Measurements from ENCODE around the gene LAX1. TPM values are rescaled to one million over a fixed set of nuclear protein-coding genes. Genes with fewer than 3 reads are reported as not detected.

LAX1 gene
- total RNA-seq, 1 donor from 2014 or later = not detected

DNA sequence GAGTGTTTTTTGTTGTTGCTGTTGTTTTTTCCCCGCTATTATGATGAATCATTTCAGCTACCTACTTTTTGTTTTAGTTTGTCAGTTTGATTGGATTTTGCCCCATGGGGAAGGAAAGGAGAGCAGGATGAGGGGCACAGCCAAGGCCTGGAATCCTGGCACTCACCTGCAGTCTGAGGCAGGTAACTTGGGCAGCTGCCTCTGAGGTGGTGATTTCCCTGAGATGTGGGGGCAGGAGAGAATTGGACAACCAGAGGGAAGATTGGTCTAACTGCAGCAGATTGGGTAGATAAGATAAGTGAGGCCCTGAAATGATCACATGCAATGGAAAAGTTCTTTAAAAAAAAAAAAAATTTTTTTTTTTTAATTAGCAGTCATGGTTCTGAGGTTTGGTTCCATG is 1.5 kb upstream of the LAX1 start:
- no peak overlapping the region for H3K4me3 Mint-ChIP-seq
- H3K9me3 Mint-ChIP-seq = no peaks in the 10 kb centered on the region
- no peaks in the 10 kb centered on the region for H3K36me3 Mint-ChIP-seq (ENCODE audit: low read depth)
- DNase-seq (ENCODE audit: low read depth, low spot score) = no peak
- peaks cover 10% of the 10 kb centered on the region for H3K4me1 Mint-ChIP-seq
- H3K27ac Mint-ChIP-seq (ENCODE audit: unreplicated experiment) = no peak overlapping the region
- no peaks in the 10 kb centered on the region for H3K27me3 Mint-ChIP-seq (ENCODE audit: low read depth)
- TF ChIP-seq, protein P1, sequence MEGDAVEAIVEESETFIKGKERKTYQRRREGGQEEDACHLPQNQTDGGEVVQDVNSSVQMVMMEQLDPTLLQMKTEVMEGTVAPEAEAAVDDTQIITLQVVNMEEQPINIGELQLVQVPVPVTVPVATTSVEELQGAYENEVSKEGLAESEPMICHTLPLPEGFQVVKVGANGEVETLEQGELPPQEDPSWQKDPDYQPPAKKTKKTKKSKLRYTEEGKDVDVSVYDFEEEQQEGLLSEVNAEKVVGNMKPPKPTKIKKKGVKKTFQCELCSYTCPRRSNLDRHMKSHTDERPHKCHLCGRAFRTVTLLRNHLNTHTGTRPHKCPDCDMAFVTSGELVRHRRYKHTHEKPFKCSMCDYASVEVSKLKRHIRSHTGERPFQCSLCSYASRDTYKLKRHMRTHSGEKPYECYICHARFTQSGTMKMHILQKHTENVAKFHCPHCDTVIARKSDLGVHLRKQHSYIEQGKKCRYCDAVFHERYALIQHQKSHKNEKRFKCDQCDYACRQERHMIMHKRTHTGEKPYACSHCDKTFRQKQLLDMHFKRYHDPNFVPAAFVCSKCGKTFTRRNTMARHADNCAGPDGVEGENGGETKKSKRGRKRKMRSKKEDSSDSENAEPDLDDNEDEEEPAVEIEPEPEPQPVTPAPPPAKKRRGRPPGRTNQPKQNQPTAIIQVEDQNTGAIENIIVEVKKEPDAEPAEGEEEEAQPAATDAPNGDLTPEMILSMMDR (conservative IDR thresholded peaks at IDR 0.05) = no peak

DNA sequence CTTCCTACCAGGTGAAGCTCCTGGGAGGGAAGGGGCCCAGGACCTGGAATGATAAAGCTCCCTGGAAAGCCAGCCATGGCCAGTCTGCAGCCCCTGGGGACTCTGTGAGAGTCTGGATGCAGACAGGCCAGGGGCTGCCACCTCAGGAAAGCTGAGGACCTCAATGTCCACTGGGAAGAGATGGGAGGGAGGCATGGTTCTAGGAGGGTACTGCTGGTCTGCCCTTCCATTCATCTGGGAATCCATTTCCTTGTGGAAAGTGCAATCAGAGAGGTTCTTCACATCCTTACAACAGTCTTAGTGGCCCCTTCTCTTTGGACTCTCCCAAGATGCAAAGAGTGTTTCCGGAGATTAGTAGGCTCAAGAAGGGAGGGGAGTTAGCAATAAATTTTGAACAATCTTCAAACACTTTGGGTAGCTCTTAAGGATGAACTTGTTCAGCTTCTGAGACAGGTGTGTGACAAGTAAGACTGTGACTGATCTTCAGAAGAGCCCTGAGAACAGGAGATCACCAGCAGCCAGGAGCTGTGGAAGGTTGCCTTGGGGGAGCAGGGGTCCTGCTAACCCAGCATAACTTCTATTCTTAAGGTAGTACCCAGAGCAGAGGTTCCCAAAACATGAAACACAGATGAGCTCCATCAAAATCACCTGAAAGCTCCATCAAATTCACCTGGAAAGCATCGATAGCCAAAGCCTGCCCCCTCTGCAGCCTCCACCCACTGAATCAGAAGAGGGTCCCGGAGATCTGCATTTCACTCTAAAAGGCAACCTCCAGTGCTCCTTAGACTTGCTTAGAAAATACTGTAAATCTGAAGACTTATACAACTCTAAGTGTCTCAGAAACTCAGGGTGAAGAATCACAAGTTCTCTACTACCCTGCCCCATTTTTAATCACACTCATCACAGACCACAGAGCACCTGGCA is 616 bp upstream of the LAX1 start:
- no peak overlapping the region for H3K27ac Mint-ChIP-seq (ENCODE audit: unreplicated experiment)

DNA sequence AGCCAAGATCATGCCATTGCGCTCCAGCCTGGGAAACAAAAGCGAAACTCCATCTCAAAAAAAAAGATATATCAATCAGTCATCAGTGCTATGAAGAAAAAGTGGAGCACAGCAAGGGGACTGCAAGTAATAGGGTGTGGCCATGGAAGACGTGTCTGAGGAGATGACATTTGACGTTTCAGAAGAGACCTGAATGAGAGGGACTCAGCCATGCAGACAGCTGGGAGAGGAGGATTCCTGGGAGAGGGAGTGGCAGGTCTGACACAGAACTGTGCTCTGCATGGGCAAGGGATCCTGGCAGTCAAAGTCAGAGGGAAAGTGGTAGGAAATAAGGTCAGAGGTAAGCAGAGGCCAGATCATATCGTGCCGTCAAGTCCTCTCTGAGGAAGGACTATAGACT is 3.3 kb downstream of the LAX1 start:
- Mint-ChIP-seq H3K27me3 (ENCODE audit: low read depth) (peaks cover 7% of the 10 kb centered on the region), H3K4me3 (no peak overlapping the region), H3K9me3 (no peaks in the 10 kb centered on the region), H3K4me1 (peaks cover 9% of the 10 kb centered on the region), H3K36me3 (ENCODE audit: low read depth) (no peaks in the 10 kb centered on the region), H3K27ac (ENCODE audit: unreplicated experiment) (no peak overlapping the region)
- DNase-seq (ENCODE audit: low read depth, low spot score) = no peak
- TF ChIP-seq, protein P1 (conservative IDR thresholded peaks at IDR 0.05) = no peak

More for the DNA sequence above, 616 bp upstream of the LAX1 start:
- DNase-seq (ENCODE audit: low read depth, low spot score) = no peak
- H3K36me3 Mint-ChIP-seq (ENCODE audit: low read depth) = no peaks in the 10 kb centered on the region
- H3K4me1 Mint-ChIP-seq = peaks cover 15% of the 10 kb centered on the region
- H3K9me3 Mint-ChIP-seq = no peaks in the 10 kb centered on the region
- H3K27me3 Mint-ChIP-seq (ENCODE audit: low read depth) = no peaks in the 10 kb centered on the region
- H3K4me3 Mint-ChIP-seq = no peak overlapping the region
- TF ChIP-seq, protein P1 (conservative IDR thresholded peaks at IDR 0.05) = no peak

- TF ChIP-seq, protein P1 (conservative IDR thresholded peaks at IDR 0.05) = no peak
- no peak overlapping the region for H3K4me3 Mint-ChIP-seq
- no peaks in the 10 kb centered on the region for H3K36me3 Mint-ChIP-seq (ENCODE audit: low read depth)
- H3K27me3 Mint-ChIP-seq (ENCODE audit: low read depth) = peaks cover 7% of the 10 kb centered on the region
- peaks cover 9% of the 10 kb centered on the region for H3K4me1 Mint-ChIP-seq
- no peaks in the 10 kb centered on the region for H3K9me3 Mint-ChIP-seq
- H3K27ac Mint-ChIP-seq (ENCODE audit: unreplicated experiment) = no peak overlapping the region
- DNase-seq (ENCODE audit: low read depth, low spot score) = no peak
Measured at GRCh38 chr1:203769505-203770343, 4.7 kb downstream of the LAX1 start.

DNA sequence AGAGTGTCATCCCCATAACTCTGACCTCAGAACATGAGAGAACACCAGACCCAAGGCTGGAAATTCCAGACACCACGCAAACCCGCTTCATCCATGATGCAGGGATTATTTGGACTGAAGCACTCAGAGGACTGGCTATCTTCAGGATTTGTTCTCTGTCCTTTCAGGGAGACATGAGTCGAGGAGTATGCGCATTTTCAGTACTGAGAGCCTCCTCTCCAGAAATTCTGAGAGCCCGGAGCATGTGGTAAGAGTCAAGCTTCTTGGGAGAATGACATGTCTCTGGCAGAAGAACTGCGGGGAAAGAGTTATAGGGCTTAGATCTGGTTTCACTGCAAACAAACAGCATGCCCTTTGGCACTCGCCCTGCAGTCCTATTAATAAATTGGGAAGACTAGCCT is 6.9 kb downstream of the LAX1 start:
- no peak for DNase-seq (ENCODE audit: low read depth, low spot score)
- peaks cover 9% of the 10 kb centered on the region for H3K4me1 Mint-ChIP-seq
- TF ChIP-seq, protein P1 (conservative IDR thresholded peaks at IDR 0.05) = no peak
- H3K36me3 Mint-ChIP-seq (ENCODE audit: low read depth) = no peaks in the 10 kb centered on the region
- peaks cover 7% of the 10 kb centered on the region for H3K27me3 Mint-ChIP-seq (ENCODE audit: low read depth)
- no peaks in the 10 kb centered on the region for H3K9me3 Mint-ChIP-seq
- no peak overlapping the region for H3K4me3 Mint-ChIP-seq
- H3K27ac Mint-ChIP-seq (ENCODE audit: unreplicated experiment) = no peak overlapping the region

All from neural crest cell (in vitro differentiated cells).